ENCODE data around the gene PDE11A. TPM values are rescaled to one million over a fixed set of nuclear protein-coding genes. Genes with fewer than 3 reads are reported as not detected.

The PDE11A gene
- total RNA-seq, 1 experiment from 2014 or later: 1.4 TPM

GRCh38 chr2:178114462-178114861 is 41.9 kb upstream of the PDE11A start:
- peaks cover 7% of the 10 kb centered on the region for H3K4me1 Mint-ChIP-seq (ENCODE audit: low read depth, unreplicated experiment)
- H3K4me3 Mint-ChIP-seq (ENCODE audit: low read depth, unreplicated experiment): no peak overlapping the region
- no peak for DNase-seq
- H3K9me3 Mint-ChIP-seq (ENCODE audit: low read depth, unreplicated experiment): no peaks in the 10 kb centered on the region
- intact Hi-C loops (cut with micrococcal nuclease; ENCODE audit: unreplicated experiment): loop anchor here (5.0 kb wide), 1 partner anchor 283 kb away; no protein-coding TSS in a partner anchor
- TF ChIP-seq CTCF (IDR thresholded peaks at IDR 0.05; ENCODE audit: unreplicated experiment): no peak
- CTCF ChIA-PET: interaction anchor here (0.7 kb wide), 1 partner anchor 19 kb away, joined by 4 read pairs; no protein-coding TSS in a partner anchor
- BruUV-seq (replicated peaks): no TSS peak
- no peaks in the 10 kb centered on the region for H3K27me3 Mint-ChIP-seq (ENCODE audit: unreplicated experiment)
- peaks cover 14% of the 10 kb centered on the region for H3K36me3 Mint-ChIP-seq (ENCODE audit: insufficient read depth, unreplicated experiment)
- H3K27ac Mint-ChIP-seq (ENCODE audit: unreplicated experiment): no peak overlapping the region

- peak; percentile 95 for TF ChIP-seq CTCF (IDR thresholded peaks at IDR 0.05; ENCODE audit: unreplicated experiment)
- Mint-ChIP-seq H3K4me3 (ENCODE audit: low read depth, unreplicated experiment) (peak within 1 kb of the TSS; percentile 97), H3K27me3 (ENCODE audit: unreplicated experiment) (no peaks in the 10 kb centered on the region), H3K36me3 (ENCODE audit: insufficient read depth, unreplicated experiment) (peaks cover 14% of the 10 kb centered on the region), H3K9me3 (ENCODE audit: low read depth, unreplicated experiment) (no peaks in the 10 kb centered on the region), H3K27ac (ENCODE audit: unreplicated experiment) (peak within 1 kb of the TSS; percentile 83), H3K4me1 (ENCODE audit: low read depth, unreplicated experiment) (peaks cover 7% of the 10 kb centered on the region)
- intact Hi-C loops (cut with micrococcal nuclease; ENCODE audit: unreplicated experiment): loop anchor here (1.0 to 5.0 kb wide), 2 partner anchors 285 to 302 kb away; no protein-coding TSS in a partner anchor
- BruUV-seq (replicated peaks): no TSS peak
- CTCF ChIA-PET: interaction anchor here (0.6 to 2.2 kb wide), 7 partner anchors 11 to 307 kb away, joined by 3 to 9 read pairs (median 3); no protein-coding TSS in a partner anchor
- DNase-seq: peak; percentile 93
Observed at GRCh38 chr2:178112202-178113152, 39.9 kb upstream of the PDE11A start, which contains the start of gene RBM45. Gene RBM45, plus strand, starts transcription at chr2:178112437. Its CDS starts 110 bp downstream, at chr2:178112547.

GRCh38 chr2:178111743-178112142 is 39.2 kb upstream of the PDE11A start:
- no peak for DNase-seq
- H3K27me3 Mint-ChIP-seq (ENCODE audit: unreplicated experiment): no peaks in the 10 kb centered on the region
- H3K4me1 Mint-ChIP-seq (ENCODE audit: low read depth, unreplicated experiment): peaks cover 7% of the 10 kb centered on the region
- BruUV-seq (replicated peaks): no TSS peak
- H3K27ac Mint-ChIP-seq (ENCODE audit: unreplicated experiment): peak overlapping the region; percentile 83
- TF ChIP-seq CTCF (IDR thresholded peaks at IDR 0.05; ENCODE audit: unreplicated experiment): no peak
- H3K4me3 Mint-ChIP-seq (ENCODE audit: low read depth, unreplicated experiment): peak overlapping the region; percentile 97
- no peaks in the 10 kb centered on the region for H3K9me3 Mint-ChIP-seq (ENCODE audit: low read depth, unreplicated experiment)
- intact Hi-C loops (cut with micrococcal nuclease; ENCODE audit: unreplicated experiment): loop anchor here (1.0 to 5.0 kb wide), 3 partner anchors 129 to 303 kb away; no protein-coding TSS in a partner anchor
- H3K36me3 Mint-ChIP-seq (ENCODE audit: insufficient read depth, unreplicated experiment): peaks cover 14% of the 10 kb centered on the region
- CTCF ChIA-PET: interaction anchor here (0.6 to 2.2 kb wide), 6 partner anchors 12 to 307 kb away, joined by 3 to 9 read pairs (median 4); no protein-coding TSS in a partner anchor

- Mint-ChIP-seq H3K27ac (ENCODE audit: unreplicated experiment) (no peak overlapping the region), H3K36me3 (ENCODE audit: insufficient read depth, unreplicated experiment) (peaks cover 14% of the 10 kb centered on the region), H3K4me3 (ENCODE audit: low read depth, unreplicated experiment) (no peak overlapping the region), H3K4me1 (ENCODE audit: low read depth, unreplicated experiment) (peaks cover 7% of the 10 kb centered on the region), H3K9me3 (ENCODE audit: low read depth, unreplicated experiment) (no peaks in the 10 kb centered on the region), H3K27me3 (ENCODE audit: unreplicated experiment) (no peaks in the 10 kb centered on the region)
- no peak for DNase-seq
- intact Hi-C loops (cut with micrococcal nuclease; ENCODE audit: unreplicated experiment): loop anchor here (2.0 to 5.0 kb wide), 2 partner anchors 128 to 287 kb away; no protein-coding TSS in a partner anchor
- TF ChIP-seq CTCF (IDR thresholded peaks at IDR 0.05; ENCODE audit: unreplicated experiment): no peak
- BruUV-seq (replicated peaks): no TSS peak
- CTCF ChIA-PET: no interaction called here
Observed at GRCh38 chr2:178110681-178111080, 38.1 kb upstream of the PDE11A start.

All from Calu3 (cell line).